ENCODE data around the gene KCNK1.
"Not testable (repeated sequence)": the region's sequence is repeated elsewhere in the genome, so short reads cannot be mapped to it uniquely, and the experiment has no call there.

Gene KCNK1

GRCh38 chr1:233670363-233670762, 56.5 kb downstream of the KCNK1 start:
- DNase-seq = not testable (repeated sequence)

GRCh38 chr1:233671286-233671685, 57.4 kb downstream of the KCNK1 start:
- DNase-seq = no peak

- DNase-seq = no peak
Observed at GRCh38 chr1:233672732-233673131, 58.8 kb downstream of the KCNK1 start.

- DNase-seq = no peak
Observed at GRCh38 chr1:233673261-233673946, 59.5 kb downstream of the KCNK1 start.

- DNase-seq = no peak
Observed at GRCh38 chr1:233673947-233674431, 60.1 kb downstream of the KCNK1 start.

- DNase-seq = no peak
Observed at GRCh38 chr1:233675446-233675845, 61.5 kb downstream of the KCNK1 start.

GRCh38 chr1:233675893-233676292, 62.0 kb downstream of the KCNK1 start:
- no peak for DNase-seq

GRCh38 chr1:233677690-233678354, 63.9 kb downstream of the KCNK1 start:
- DNase-seq = no peak

GRCh38 chr1:233679030-233679429, 65.1 kb downstream of the KCNK1 start:
- DNase-seq = no peak

- no peak for DNase-seq
Observed at GRCh38 chr1:233679591-233680373, 65.9 kb downstream of the KCNK1 start.

GRCh38 chr1:233681285-233681684, 67.4 kb downstream of the KCNK1 start:
- no peak for DNase-seq

GRCh38 chr1:233686653-233687052, 72.7 kb downstream of the KCNK1 start:
- DNase-seq = not testable (repeated sequence)

GRCh38 chr1:233689017-233689747, 75.3 kb downstream of the KCNK1 start:
- DNase-seq = no peak

- no peak for DNase-seq
Observed at GRCh38 chr1:233689748-233690254, 75.9 kb downstream of the KCNK1 start.

- DNase-seq = peak; percentile 19
Observed at GRCh38 chr1:233695901-233696300, 82.0 kb downstream of the KCNK1 start.

GRCh38 chr1:233700338-233700737, 86.4 kb downstream of the KCNK1 start:
- no peak for DNase-seq

- no peak for DNase-seq
Observed at GRCh38 chr1:233704170-233704897, 90.4 kb downstream of the KCNK1 start.

GRCh38 chr1:233704898-233705723, 91.2 kb downstream of the KCNK1 start:
- DNase-seq = no peak

GRCh38 chr1:233707153-233707879, 93.4 kb downstream of the KCNK1 start:
- DNase-seq = no peak
